GM12878 (cell line): ENCODE data around the gene BTBD8. TPM values are rescaled to one million over a fixed set of nuclear protein-coding genes. Genes with fewer than 3 reads are reported as not detected.

Experiments used
- ATAC-seq: fragments of 200-7000 bp; cut with Tn5 transposase; 3 replicates; pipeline ENCODE4 v1.9.1; 2020; ENCODE audit warnings: mild to moderate bottlenecking, moderate library complexity
- BruUV-seq: library from RNA; stranded (reverse); fragments of 400-500 nt; replicated peaks from 2 replicates; lab custom pipeline; 2021; lab: Mats Ljungman, UMichigan
- CTCF ChIA-PET: fragments of 300-600 bp; sonication (Branson Sonifier 250); formaldehyde crosslinking; extraction: SDS; loops from one replicate; lab custom pipeline; 2021; ENCODE audit warnings: inconsistent platforms; lab: Yijun Ruan, JAX
- POLR2A ChIA-PET: fragments of 350-600 bp; formaldehyde crosslinking; extraction: SDS; loops from one replicate; lab custom pipeline; 2021; ENCODE audit warnings: inconsistent platforms; lab: Charles Lee
- RAD21 ChIA-PET: fragments of 300-600 bp; sonication (Branson Sonifier 250); formaldehyde crosslinking; loops from one replicate; lab custom pipeline; 2023; ENCODE audit warnings: antibody characterized with exemption; ENCODE audit not compliant: unreplicated experiment; lab: Charles Lee
- SMC1A ChIA-PET: fragments of 300-600 bp; sonication (Branson Sonifier 250); formaldehyde crosslinking; loops from one replicate; lab custom pipeline; 2023; ENCODE audit not compliant: unreplicated experiment, uncharacterized antibody; lab: Charles Lee
- DNase-seq: peaks from one replicate; pipeline ENCODE4 v3.0.0-alpha.2; 2011; ENCODE audit warnings: low read depth, low spot score
- FAIRE-seq: peaks from 3 replicates; lab custom pipeline; 2011; peaks lifted over from hg19 to GRCh38; lab: Jason Lieb, UNC
- H2AFZ ChIP-seq: 2 replicates; pipeline ENCODE4 v1.6.0; 2011; ENCODE audit warnings: low read depth, low read length, control low read depth; ENCODE audit not compliant: control insufficient read depth
- H3K27ac ChIP-seq: 2 replicates; pipeline ENCODE4 v1.5.1; 2011; ENCODE audit warnings: control low read depth; ENCODE audit not compliant: control insufficient read depth, insufficient read depth
- H3K27me3 ChIP-seq, 2 experiments: replicated peaks in 1 of 2; 2 replicates each; pipeline versions ENCODE4 v1.6.0 to v1.6.1; 2011; ENCODE audit warnings: low read length in 1 of 2; ENCODE audit not compliant: control insufficient read depth in 2 of 2, insufficient read depth in 2 of 2
- H3K36me3 ChIP-seq, 2 experiments: 2 replicates each; pipeline ENCODE4 v1.5.1; 2011; ENCODE audit warnings: low read length in 1 of 2; ENCODE audit not compliant: control insufficient read depth in 2 of 2, insufficient read depth in 2 of 2
- H3K4me1 ChIP-seq: 2 replicates; pipeline ENCODE4 v1.6.1; 2011; ENCODE audit warnings: mild to moderate bottlenecking, low read length, moderate library complexity, mixed read lengths; ENCODE audit not compliant: control insufficient read depth, insufficient read depth
- H3K4me2 ChIP-seq: 2 replicates; pipeline ENCODE4 v1.6.0; 2011; ENCODE audit warnings: control low read depth; ENCODE audit not compliant: control insufficient read depth, insufficient read depth
- H3K4me3 ChIP-seq: fragments of 200-600 bp; sonication (generic); 2 replicates; pipeline ENCODE4 v1.5.1; 2016
- H3K79me2 ChIP-seq: 2 replicates; pipeline ENCODE4 v1.6.0; 2011; ENCODE audit warnings: low read length; ENCODE audit not compliant: control insufficient read depth, insufficient read depth
- H3K9ac ChIP-seq: 2 replicates; pipeline ENCODE4 v1.8.0; 2011; ENCODE audit warnings: low read length, control low read depth, mixed read lengths; ENCODE audit not compliant: control insufficient read depth, insufficient read depth
- H3K9me3 ChIP-seq: replicated peaks from 3 replicates; pipeline ENCODE4 v1.5.1; 2011; ENCODE audit warnings: mild to moderate bottlenecking, low read length; ENCODE audit not compliant: control insufficient read depth, insufficient read depth
- H4K20me1 ChIP-seq: 2 replicates; pipeline ENCODE4 v1.6.0; 2011; ENCODE audit not compliant: control insufficient read depth, insufficient read depth
- CHD1 ChIP-seq: IDR thresholded peaks from 2 replicates; pipeline ENCODE4 v1.6.1; 2012; ENCODE audit warnings: low read depth, low read length, improper control_type of control experiment
- ETV6 ChIP-seq, 2 experiments: fragments of 450-650 bp in 1 of 2; IDR thresholded peaks in 1 of 2; conservative IDR thresholded peaks in 1 of 2; 2 replicates each; pipeline ENCODE4 v1.6.1; 2014; ENCODE audit warnings: antibody characterized with exemption in 1 of 2, borderline replicate concordance in 1 of 2, low read depth in 1 of 2, mild to moderate bottlenecking in 1 of 2, moderate library complexity in 1 of 2
- MEF2B ChIP-seq: fragments of 450-650 bp; IDR thresholded peaks from 2 replicates; pipeline ENCODE4 v1.6.1; 2018; ENCODE audit warnings: mild to moderate bottlenecking, moderate library complexity; ENCODE audit not compliant: partially characterized antibody, poor library complexity, severe bottlenecking
- MYC ChIP-seq: IDR thresholded peaks from 2 replicates; pipeline ENCODE4 v1.6.1; 2011; ENCODE audit warnings: mild to moderate bottlenecking, low read length, moderate library complexity, inconsistent platforms; ENCODE audit not compliant: insufficient read depth, insufficient replicate concordance, insufficient read length, severe bottlenecking
- NFYA ChIP-seq: IDR thresholded peaks from 2 replicates; pipeline ENCODE4 v1.6.1; 2011; ENCODE audit warnings: low read depth, mild to moderate bottlenecking, low read length, improper control_type of control experiment, borderline replicate concordance
- RFX5 ChIP-seq: IDR thresholded peaks from 2 replicates; pipeline ENCODE4 v1.6.1; 2011; ENCODE audit warnings: low read depth, low read length, improper control_type of control experiment
- RUNX3 ChIP-seq: IDR thresholded peaks from 2 replicates; pipeline ENCODE4 v1.6.1; 2012; ENCODE audit warnings: low read length, inconsistent platforms
- STAT3 ChIP-seq: IDR thresholded peaks from 2 replicates; pipeline ENCODE4 v1.6.1; 2011; ENCODE audit warnings: low read depth, low read length, improper control_type of control experiment
- WGBS: methylation state at CpG from one replicate; pipeline ENCODE4 v1.1.6; 2016; ENCODE audit warnings: low lambda C conversion rate; ENCODE audit not compliant: insufficient replicate concordance, insufficient coverage; ENCODE audit errors: missing lambda C conversion rate; 5-methylcytosine and 5-hydroxymethylcytosine counted together
- in situ Hi-C: fragments of 300-500 bp; cut with MboI; formaldehyde crosslinking; loops from 9 replicates; pipeline ENCODE4 v1.14.3; 2018; ENCODE audit warnings: mixed read lengths
- intact Hi-C: fragments of 100-400 bp; cut with micrococcal nuclease; formaldehyde crosslinking; loops from one replicate; pipeline ENCODE4 v1.14.2; 2022; ENCODE audit not compliant: unreplicated experiment
- polyA plus RNA-seq, 11 experiments: library from polyadenylated mRNA; depleted of rRNA in 4 of 11; unstranded in 6 of 11; stranded (reverse) in 5 of 11; fragments of >200 nt; fragmentation: Nextera tagmentation in 4 of 11; fragmentation: Illumina TruSeq in 1 of 11; extraction: Ambion mirVana in 4 of 11; extraction: Trizol in 1 of 11; gene quantifications; 1 replicate in 1 of 11; 2 replicates in 10 of 11; pipeline versions ENCODE4 v1.2.1 to v1.2.3, GENCODE V29; 2011 to 2016; ENCODE audit warnings: inconsistent platforms in 2 of 11, missing spikeins in 2 of 11, low read depth in 1 of 11
- total RNA-seq, 4 experiments: library from RNA; depleted of rRNA in 3 of 4; stranded (reverse); fragments of >200 nt in 3 of 4; fragmentation: Illumina TruSeq in 1 of 4; extraction: Trizol in 1 of 4; gene quantifications; 2 replicates each; pipeline versions ENCODE4 v1.2.1 to v1.2.3, GENCODE V29; 2013 to 2021
- TF ChIP-seq, protein P1 (sequence below): fragments of 450-650 bp; IDR thresholded peaks from 2 replicates; pipeline ENCODE4 v1.6.1; 2017; ENCODE audit warnings: low read depth, mild to moderate bottlenecking, moderate library complexity
- TF ChIP-seq, protein P2 (sequence below): IDR thresholded peaks from 2 replicates; pipeline ENCODE4 v1.6.1; 2011; ENCODE audit warnings: low read depth, mild to moderate bottlenecking, low read length, moderate library complexity, borderline replicate concordance; ENCODE audit errors: extremely low read depth
- TF ChIP-seq, protein P3 (sequence below): IDR thresholded peaks from 2 replicates; pipeline ENCODE4 v1.6.1; 2012; ENCODE audit warnings: low read depth, low read length, improper control_type of control experiment
- TF ChIP-seq, protein P4 (sequence below): fragments of 450-650 bp; IDR thresholded peaks from 2 replicates; pipeline ENCODE4 v1.6.1; 2018; ENCODE audit warnings: mild to moderate bottlenecking, low read depth, moderate library complexity; ENCODE audit not compliant: partially characterized antibody

The BTBD8 gene
- total and polyA plus RNA-seq, 10 of the 15 experiments (the other 5 are each of a cell fraction or from before 2014, with no cell fraction given), result 0.07 to 0.32 (median 0.19) TPM; not detected in 1

DNA sequence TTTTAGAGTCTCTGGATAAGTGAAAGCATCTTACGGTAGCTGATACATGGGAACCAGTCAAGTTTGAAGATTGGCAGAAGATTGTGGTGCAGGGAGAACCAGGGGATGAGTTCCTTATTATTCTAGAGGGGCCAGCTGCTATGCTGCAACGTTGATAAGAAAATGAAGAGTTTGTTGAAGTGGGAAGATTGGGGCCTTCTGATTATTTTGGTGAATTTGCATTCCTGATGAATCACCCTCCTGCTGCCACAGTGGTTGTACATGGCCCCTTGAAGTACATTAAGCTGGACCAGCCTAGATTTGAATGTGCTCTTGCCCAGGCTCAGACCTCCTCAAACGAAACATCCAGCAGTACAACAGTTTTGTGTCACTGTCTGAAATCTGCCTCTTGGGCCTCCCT is 45.9 kb downstream of the BTBD8 start:
- no peak overlapping the region for H3K9ac ChIP-seq
- ChIA-PET CTCF (no interaction called here), RAD21 (no interaction called here), SMC1A (interaction anchor here (1.0 kb wide), 1 partner anchor 197 kb away, joined by 3 read pairs; no protein-coding TSS in a partner anchor), POLR2A (no interaction called here)
- H3K4me3 ChIP-seq, result no peak overlapping the region
- FAIRE-seq (no peak), ATAC-seq (no peak), DNase-seq (no peak)
- no peaks in the 10 kb centered on the region for H3K4me1 ChIP-seq
- no peaks in the 10 kb centered on the region for H3K36me3 ChIP-seq
- BruUV-seq, result no TSS peak
- WGBS, result 49% methylated on average over 3 of the region's 3 CpGs
- intact Hi-C loops, result no loop called here
- TF ChIP-seq ETV6 (conservative IDR thresholded peaks at IDR 0.05 in 1 of 2, IDR thresholded peaks at IDR 0.05 in 1 of 2; ENCODE audit: borderline replicate concordance in 1 of 2, low read depth in 1 of 2), result no peak
- TF ChIP-seq STAT3, result no peak
- TF ChIP-seq, protein P1, sequence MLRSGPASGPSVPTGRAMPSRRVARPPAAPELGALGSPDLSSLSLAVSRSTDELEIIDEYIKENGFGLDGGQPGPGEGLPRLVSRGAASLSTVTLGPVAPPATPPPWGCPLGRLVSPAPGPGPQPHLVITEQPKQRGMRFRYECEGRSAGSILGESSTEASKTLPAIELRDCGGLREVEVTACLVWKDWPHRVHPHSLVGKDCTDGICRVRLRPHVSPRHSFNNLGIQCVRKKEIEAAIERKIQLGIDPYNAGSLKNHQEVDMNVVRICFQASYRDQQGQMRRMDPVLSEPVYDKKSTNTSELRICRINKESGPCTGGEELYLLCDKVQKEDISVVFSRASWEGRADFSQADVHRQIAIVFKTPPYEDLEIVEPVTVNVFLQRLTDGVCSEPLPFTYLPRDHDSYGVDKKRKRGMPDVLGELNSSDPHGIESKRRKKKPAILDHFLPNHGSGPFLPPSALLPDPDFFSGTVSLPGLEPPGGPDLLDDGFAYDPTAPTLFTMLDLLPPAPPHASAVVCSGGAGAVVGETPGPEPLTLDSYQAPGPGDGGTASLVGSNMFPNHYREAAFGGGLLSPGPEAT, result no peak
- no peak for TF ChIP-seq RUNX3
- in situ Hi-C loops, result no loop called here
- H3K79me2 ChIP-seq, result no peaks in the 10 kb centered on the region
- H3K27ac ChIP-seq, result no peak overlapping the region
- H3K9me3 ChIP-seq, result no peaks in the 10 kb centered on the region
- no peaks in the 10 kb centered on the region for H4K20me1 ChIP-seq
- H3K4me2 ChIP-seq, result no peak overlapping the region
- no peak overlapping the region for H2AFZ ChIP-seq
- no peaks in the 10 kb centered on the region for H3K27me3 ChIP-seq

DNA sequence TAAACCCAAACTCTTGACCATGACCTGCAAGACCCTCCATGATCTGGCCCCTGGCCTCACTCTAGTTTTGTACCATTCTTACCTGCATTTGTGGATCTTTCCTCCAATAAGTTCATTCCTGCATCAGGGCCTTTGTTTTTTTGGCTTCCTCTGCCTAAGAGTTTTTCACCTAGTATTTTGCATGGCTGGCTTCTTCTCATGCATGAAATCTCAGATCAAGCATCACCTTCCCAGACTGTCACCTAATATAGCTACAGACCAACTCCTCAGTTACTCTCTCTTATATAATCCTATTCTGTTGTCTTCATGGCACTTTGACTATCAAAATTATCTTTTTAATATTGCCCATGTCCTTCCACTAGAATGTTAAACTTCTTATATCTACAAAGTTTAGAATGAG is 54.2 kb downstream of the BTBD8 start:
- no peaks in the 10 kb centered on the region for H3K79me2 ChIP-seq
- H4K20me1 ChIP-seq, result no peaks in the 10 kb centered on the region
- H3K4me3 ChIP-seq, result no peak overlapping the region
- H2AFZ ChIP-seq, result no peak overlapping the region
- no TSS peak for BruUV-seq
- no peak overlapping the region for H3K4me2 ChIP-seq
- in situ Hi-C loops, result no loop called here
- intact Hi-C loops, result no loop called here
- H3K4me1 ChIP-seq, result no peaks in the 10 kb centered on the region
- H3K27ac ChIP-seq, result no peak overlapping the region
- RAD21 ChIA-PET, result interaction anchor here (0.5 kb wide), 1 partner anchor 233 kb away, joined by 3 read pairs; no protein-coding TSS in a partner anchor
- H3K9me3 ChIP-seq, result no peaks in the 10 kb centered on the region
- SMC1A ChIA-PET, result no interaction called here
- no peak for ATAC-seq
- CTCF ChIA-PET, result no interaction called here
- POLR2A ChIA-PET, result no interaction called here
- no peak overlapping the region for H3K9ac ChIP-seq
- H3K27me3 ChIP-seq, result no peaks in the 10 kb centered on the region
- no peak for FAIRE-seq
- no peak for DNase-seq
- H3K36me3 ChIP-seq, result no peaks in the 10 kb centered on the region
- TF ChIP-seq, protein P2, sequence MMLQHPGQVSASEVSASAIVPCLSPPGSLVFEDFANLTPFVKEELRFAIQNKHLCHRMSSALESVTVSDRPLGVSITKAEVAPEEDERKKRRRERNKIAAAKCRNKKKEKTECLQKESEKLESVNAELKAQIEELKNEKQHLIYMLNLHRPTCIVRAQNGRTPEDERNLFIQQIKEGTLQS, result no peak
- TF ChIP-seq, protein P3, sequence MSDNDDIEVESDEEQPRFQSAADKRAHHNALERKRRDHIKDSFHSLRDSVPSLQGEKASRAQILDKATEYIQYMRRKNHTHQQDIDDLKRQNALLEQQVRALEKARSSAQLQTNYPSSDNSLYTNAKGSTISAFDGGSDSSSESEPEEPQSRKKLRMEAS, result no peak
- no peak for TF ChIP-seq CHD1
- TF ChIP-seq, protein P4, sequence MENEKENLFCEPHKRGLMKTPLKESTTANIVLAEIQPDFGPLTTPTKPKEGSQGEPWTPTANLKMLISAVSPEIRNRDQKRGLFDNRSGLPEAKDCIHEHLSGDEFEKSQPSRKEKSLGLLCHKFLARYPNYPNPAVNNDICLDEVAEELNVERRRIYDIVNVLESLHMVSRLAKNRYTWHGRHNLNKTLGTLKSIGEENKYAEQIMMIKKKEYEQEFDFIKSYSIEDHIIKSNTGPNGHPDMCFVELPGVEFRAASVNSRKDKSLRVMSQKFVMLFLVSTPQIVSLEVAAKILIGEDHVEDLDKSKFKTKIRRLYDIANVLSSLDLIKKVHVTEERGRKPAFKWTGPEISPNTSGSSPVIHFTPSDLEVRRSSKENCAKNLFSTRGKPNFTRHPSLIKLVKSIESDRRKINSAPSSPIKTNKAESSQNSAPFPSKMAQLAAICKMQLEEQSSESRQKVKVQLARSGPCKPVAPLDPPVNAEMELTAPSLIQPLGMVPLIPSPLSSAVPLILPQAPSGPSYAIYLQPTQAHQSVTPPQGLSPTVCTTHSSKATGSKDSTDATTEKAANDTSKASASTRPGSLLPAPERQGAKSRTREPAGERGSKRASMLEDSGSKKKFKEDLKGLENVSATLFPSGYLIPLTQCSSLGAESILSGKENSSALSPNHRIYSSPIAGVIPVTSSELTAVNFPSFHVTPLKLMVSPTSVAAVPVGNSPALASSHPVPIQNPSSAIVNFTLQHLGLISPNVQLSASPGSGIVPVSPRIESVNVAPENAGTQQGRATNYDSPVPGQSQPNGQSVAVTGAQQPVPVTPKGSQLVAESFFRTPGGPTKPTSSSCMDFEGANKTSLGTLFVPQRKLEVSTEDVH, result no peak
- no peak for TF ChIP-seq NFYA
- no peak for TF ChIP-seq RFX5
- no peak for TF ChIP-seq MYC
- TF ChIP-seq MEF2B, result no peak
